ENCODE data around the gene RASGRF2.
"Not testable (repeated sequence)": the region's sequence is repeated elsewhere in the genome, so short reads cannot be mapped to it uniquely, and the experiment has no call there.

RASGRF2 gene

DNA sequence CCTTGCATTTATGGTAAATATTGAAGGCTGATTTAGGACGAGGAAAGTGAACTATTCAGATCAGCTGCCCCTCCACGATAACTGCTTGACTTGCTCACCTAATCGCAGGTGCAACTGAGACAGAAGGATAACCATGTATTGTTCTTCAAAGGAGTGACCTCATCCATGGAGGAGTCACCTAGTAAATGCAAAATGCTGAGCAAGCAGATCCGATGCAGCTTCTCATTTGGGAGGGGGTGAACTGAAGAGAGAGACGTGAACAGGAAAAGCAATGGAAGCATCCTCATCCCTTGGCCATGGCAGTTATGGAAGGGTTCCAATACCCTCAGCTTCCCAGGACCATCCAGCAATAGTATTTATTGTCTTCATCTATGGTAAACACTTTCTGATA is 47.5 kb downstream of the RASGRF2 start:
- TF ChIP-seq ELF4 (IDR thresholded peaks at IDR 0.05) (no peak), NFRKB (IDR thresholded peaks at IDR 0.05) (no peak), SP1 (IDR thresholded peaks at IDR 0.05) (no peak), LEF1 (IDR thresholded peaks at IDR 0.05; ENCODE audit: borderline replicate concordance) (no peak), FOXK2 (IDR thresholded peaks at IDR 0.05) (no peak), FOXA1 (IDR thresholded peaks at IDR 0.05) (no peak), ZNF384 (IDR thresholded peaks at IDR 0.05) (no peak), L3MBTL2 (conservative IDR thresholded peaks at IDR 0.05) (no peak), ARNT (IDR thresholded peaks at IDR 0.05) (no peak), HDGF (IDR thresholded peaks at IDR 0.05; ENCODE audit: borderline replicate concordance) (no peak), SUZ12 (IDR thresholded peaks at IDR 0.05) (no peak), BHLHE40 (IDR thresholded peaks at IDR 0.05; ENCODE audit: borderline replicate concordance) (no peak), CTBP1 (IDR thresholded peaks at IDR 0.05; ENCODE audit: borderline replicate concordance) (no peak), TARDBP (IDR thresholded peaks at IDR 0.05) (no peak), FOXM1 (IDR thresholded peaks at IDR 0.05; ENCODE audit: borderline replicate concordance) (no peak)
- DNase-seq (ENCODE audit: extremely low spot score) = no peak
- POLR2A ChIA-PET = no interaction called here
- CTCF ChIA-PET = no interaction called here

DNA sequence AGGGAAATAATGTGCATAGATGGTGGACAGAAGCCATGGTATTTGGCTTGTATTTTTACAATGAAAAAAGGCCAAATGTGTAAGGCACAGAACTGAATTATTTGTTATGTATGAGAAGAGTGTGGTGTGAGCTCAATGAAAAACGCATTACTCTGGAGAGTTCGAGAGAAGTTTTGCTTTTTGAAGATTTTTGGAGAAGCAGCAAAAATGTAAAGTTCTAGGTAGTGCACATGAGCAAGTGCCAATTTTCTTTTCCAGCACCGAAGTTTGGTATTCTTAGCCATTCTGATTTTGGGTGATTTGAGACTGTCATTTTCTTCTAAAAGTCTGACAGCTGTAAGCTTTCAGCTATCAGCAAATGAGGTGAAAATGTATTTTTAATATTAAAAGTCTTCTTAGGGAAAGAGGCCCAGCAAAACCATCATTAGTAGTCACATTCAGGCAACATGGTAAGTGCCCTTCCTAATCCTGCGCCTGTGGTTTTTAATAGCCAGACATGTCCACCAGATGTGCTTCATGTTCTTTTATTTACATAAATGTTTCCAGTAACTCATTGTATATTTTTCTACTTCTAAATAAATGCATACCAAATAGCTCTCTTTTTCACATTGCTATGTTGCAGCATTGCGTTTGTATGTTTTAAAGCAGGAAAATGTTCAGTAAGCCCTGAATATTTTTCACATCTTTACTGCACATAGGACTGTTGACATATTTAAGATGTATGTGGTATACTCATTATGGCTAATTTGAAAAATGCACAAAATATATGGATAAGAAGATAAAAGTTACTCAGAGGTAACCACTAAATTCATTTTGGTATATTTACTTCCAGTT is 50.4 kb downstream of the RASGRF2 start:
- no peak for TF ChIP-seq HDGF (IDR thresholded peaks at IDR 0.05; ENCODE audit: borderline replicate concordance)
- TF ChIP-seq BHLHE40 (IDR thresholded peaks at IDR 0.05; ENCODE audit: borderline replicate concordance) = no peak
- TF ChIP-seq ZNF384 (IDR thresholded peaks at IDR 0.05) = no peak
- TF ChIP-seq SUZ12 (IDR thresholded peaks at IDR 0.05) = no peak
- no peak for TF ChIP-seq FOXM1 (IDR thresholded peaks at IDR 0.05; ENCODE audit: borderline replicate concordance)
- no peak for TF ChIP-seq FOXA1 (IDR thresholded peaks at IDR 0.05)
- TF ChIP-seq ARNT (IDR thresholded peaks at IDR 0.05) = no peak
- TF ChIP-seq TARDBP (IDR thresholded peaks at IDR 0.05) = no peak
- TF ChIP-seq FOXK2 (IDR thresholded peaks at IDR 0.05) = no peak
- no peak for TF ChIP-seq SP1 (IDR thresholded peaks at IDR 0.05)
- TF ChIP-seq CTBP1 (IDR thresholded peaks at IDR 0.05; ENCODE audit: borderline replicate concordance) = no peak
- no peak for TF ChIP-seq L3MBTL2 (conservative IDR thresholded peaks at IDR 0.05)
- TF ChIP-seq NFRKB (IDR thresholded peaks at IDR 0.05) = no peak
- no peak for TF ChIP-seq ELF4 (IDR thresholded peaks at IDR 0.05)
- no peak for TF ChIP-seq PKNOX1 (IDR thresholded peaks at IDR 0.05)
- no peak for TF ChIP-seq LEF1 (IDR thresholded peaks at IDR 0.05; ENCODE audit: borderline replicate concordance)
- DNase-seq (ENCODE audit: extremely low spot score) = no peak
- POLR2A ChIA-PET = no interaction called here
- CTCF ChIA-PET = no interaction called here

- DNase-seq (ENCODE audit: extremely low spot score) = no peak
- ChIA-PET CTCF (no interaction called here), POLR2A (no interaction called here)
- TF ChIP-seq FOXM1 (IDR thresholded peaks at IDR 0.05; ENCODE audit: borderline replicate concordance) = no peak
- no peak for TF ChIP-seq ARNT (IDR thresholded peaks at IDR 0.05)
Observed at GRCh38 chr5:81014348-81014747, 54.2 kb downstream of the RASGRF2 start.

DNA sequence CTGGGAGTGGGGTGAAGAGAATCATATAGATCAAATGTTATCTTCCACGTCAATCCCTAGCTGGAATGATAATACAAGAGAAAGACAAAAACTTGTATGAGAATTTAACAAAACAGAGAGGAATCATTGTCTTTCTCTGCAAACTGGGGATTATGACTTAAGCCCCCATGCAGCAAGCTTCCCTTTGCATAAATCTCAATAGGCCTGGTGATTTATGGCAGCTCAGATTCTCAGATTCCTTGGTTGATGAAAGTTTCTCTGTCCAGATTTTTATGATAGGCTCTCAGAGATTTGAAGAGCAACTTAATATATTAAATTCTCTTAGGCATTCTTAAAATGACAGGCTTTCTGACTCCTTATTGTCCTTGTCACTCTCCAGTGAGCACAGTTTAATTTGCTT is 56.0 kb downstream of the RASGRF2 start:
- no peak for TF ChIP-seq FOXM1 (IDR thresholded peaks at IDR 0.05; ENCODE audit: borderline replicate concordance)
- no peak for TF ChIP-seq ARNT (IDR thresholded peaks at IDR 0.05)
- TF ChIP-seq LEF1 (IDR thresholded peaks at IDR 0.05; ENCODE audit: borderline replicate concordance) = no peak
- TF ChIP-seq L3MBTL2 (conservative IDR thresholded peaks at IDR 0.05) = no peak
- no peak for TF ChIP-seq CTBP1 (IDR thresholded peaks at IDR 0.05; ENCODE audit: borderline replicate concordance)
- TF ChIP-seq SUZ12 (IDR thresholded peaks at IDR 0.05) = no peak
- TF ChIP-seq BHLHE40 (IDR thresholded peaks at IDR 0.05; ENCODE audit: borderline replicate concordance) = no peak
- no peak for TF ChIP-seq SP1 (IDR thresholded peaks at IDR 0.05)
- TF ChIP-seq ZNF384 (IDR thresholded peaks at IDR 0.05) = no peak
- no peak for TF ChIP-seq FOXK2 (IDR thresholded peaks at IDR 0.05)
- TF ChIP-seq TARDBP (IDR thresholded peaks at IDR 0.05) = no peak
- TF ChIP-seq FOXA1 (IDR thresholded peaks at IDR 0.05) = no peak
- no peak for TF ChIP-seq ELF4 (IDR thresholded peaks at IDR 0.05)
- no peak for TF ChIP-seq HDGF (IDR thresholded peaks at IDR 0.05; ENCODE audit: borderline replicate concordance)
- TF ChIP-seq NFRKB (IDR thresholded peaks at IDR 0.05) = no peak
- no peak for TF ChIP-seq PKNOX1 (IDR thresholded peaks at IDR 0.05)
- POLR2A ChIA-PET = no interaction called here
- CTCF ChIA-PET = no interaction called here
- no peak for DNase-seq (ENCODE audit: extremely low spot score)

GRCh38 chr5:81017320-81017719 is 57.2 kb downstream of the RASGRF2 start:
- CTCF ChIA-PET = no interaction called here
- no peak for DNase-seq (ENCODE audit: extremely low spot score)
- POLR2A ChIA-PET = no interaction called here
- TF ChIP-seq LEF1 (IDR thresholded peaks at IDR 0.05; ENCODE audit: borderline replicate concordance) (no peak), FOXK2 (IDR thresholded peaks at IDR 0.05) (no peak), CTBP1 (IDR thresholded peaks at IDR 0.05; ENCODE audit: borderline replicate concordance) (no peak), ZNF384 (IDR thresholded peaks at IDR 0.05) (no peak), ELF4 (IDR thresholded peaks at IDR 0.05) (no peak), BHLHE40 (IDR thresholded peaks at IDR 0.05; ENCODE audit: borderline replicate concordance) (no peak), L3MBTL2 (conservative IDR thresholded peaks at IDR 0.05) (no peak), FOXA1 (IDR thresholded peaks at IDR 0.05) (no peak), FOXM1 (IDR thresholded peaks at IDR 0.05; ENCODE audit: borderline replicate concordance) (no peak), NFRKB (IDR thresholded peaks at IDR 0.05) (no peak), SP1 (IDR thresholded peaks at IDR 0.05) (no peak), SUZ12 (IDR thresholded peaks at IDR 0.05) (no peak), ARNT (IDR thresholded peaks at IDR 0.05) (no peak), PKNOX1 (IDR thresholded peaks at IDR 0.05) (no peak), TARDBP (IDR thresholded peaks at IDR 0.05) (no peak), HDGF (IDR thresholded peaks at IDR 0.05; ENCODE audit: borderline replicate concordance) (no peak)

GRCh38 chr5:81018608-81019007 is 58.4 kb downstream of the RASGRF2 start:
- CTCF ChIA-PET = interaction anchor here (0.7 kb wide), 1 partner anchor 275 kb away, joined by 3 read pairs; no protein-coding TSS in a partner anchor
- DNase-seq (ENCODE audit: extremely low spot score); POLR2A ChIA-PET: not testable (repeated sequence)

Measured in HEK293T (cell line).